NCI-H1048 (cell line): Measurements from ENCODE around the gene MMS22L.

Source experiments
- DNase-seq: peaks from one replicate; lab custom pipeline; 2025; lab: John Stamatoyannopoulos, UW

Gene MMS22L

GRCh38 chr6:97282726-97283617 lies at the start of gene MMS22L:
TSS of gene MMS22L (minus strand) at chr6:97283216. CDS start at chr6:97282477, 739 bp downstream.
- peak; percentile 72 for DNase-seq

- DNase-seq: no peak
Measured at GRCh38 chr6:97322811-97323210, 39.8 kb upstream of the MMS22L start.

- no peak for DNase-seq
Measured at GRCh38 chr6:97322226-97322625, 39.2 kb upstream of the MMS22L start.

GRCh38 chr6:97316978-97317377 lies 34.0 kb upstream of the MMS22L start:
- DNase-seq: no peak

GRCh38 chr6:97312241-97312640 lies 29.2 kb upstream of the MMS22L start:
- no peak for DNase-seq

- DNase-seq: no peak
Measured at GRCh38 chr6:97306544-97307320, 23.7 kb upstream of the MMS22L start.

GRCh38 chr6:97305414-97306066 lies 22.5 kb upstream of the MMS22L start:
- DNase-seq: no peak

- DNase-seq: no peak
Measured at GRCh38 chr6:97304701-97305100, 21.7 kb upstream of the MMS22L start.

- no peak for DNase-seq
Measured at GRCh38 chr6:97294451-97294850, 11.4 kb upstream of the MMS22L start.

GRCh38 chr6:97293198-97293696 lies 10.2 kb upstream of the MMS22L start:
- DNase-seq: no peak

GRCh38 chr6:97292671-97293070 lies 9.7 kb upstream of the MMS22L start:
- DNase-seq: no peak

GRCh38 chr6:97291896-97292295 lies 8.9 kb upstream of the MMS22L start:
- DNase-seq: no peak

- DNase-seq: no peak
Measured at GRCh38 chr6:97289332-97289731, 6.3 kb upstream of the MMS22L start.

GRCh38 chr6:97288188-97288587 lies 5.2 kb upstream of the MMS22L start:
- DNase-seq: no peak

- DNase-seq: no peak
Measured at GRCh38 chr6:97282238-97282725, 734 bp downstream of the MMS22L start.

GRCh38 chr6:97280766-97281165 lies 2.2 kb downstream of the MMS22L start:
- DNase-seq: no peak

GRCh38 chr6:97275804-97276203 lies 7.2 kb downstream of the MMS22L start:
- DNase-seq: no peak

- no peak for DNase-seq
Measured at GRCh38 chr6:97269821-97270220, 13.2 kb downstream of the MMS22L start.

- DNase-seq: no peak
Measured at GRCh38 chr6:97262676-97263075, 20.3 kb downstream of the MMS22L start.

GRCh38 chr6:97246842-97247241 lies 36.2 kb downstream of the MMS22L start:
- no peak for DNase-seq

GRCh38 chr6:97240222-97240621 lies 42.8 kb downstream of the MMS22L start:
- DNase-seq: no peak

GRCh38 chr6:97231911-97232310 lies 51.1 kb downstream of the MMS22L start:
- DNase-seq: no peak
